Astrocyte of the cerebellum (primary cell): ENCODE measurements around the gene SIM2.

Experiments
- DNase-seq: peaks from one replicate; pipeline ENCODE4 v3.0.0-alpha.2; 2011; ENCODE audit warnings: low read depth
- H3K4me3 ChIP-seq: 2 replicates; pipeline ENCODE4 v1.5.1; 2011; ENCODE audit warnings: mild to moderate bottlenecking, low read depth, low read length, moderate library complexity
- CTCF ChIP-seq: IDR thresholded peaks from 2 replicates; pipeline ENCODE4 v1.5.1; 2012; ENCODE audit warnings: low read length, low read depth, moderate library complexity, mild to moderate bottlenecking; ENCODE audit errors: missing control alignments
- in situ Hi-C: cut with HindIII; loops from 2 replicates; pipeline ENCODE4 v1.10.0; 2017; ENCODE audit warnings: low sequenced_read_pairs

The SIM2 gene

DNA sequence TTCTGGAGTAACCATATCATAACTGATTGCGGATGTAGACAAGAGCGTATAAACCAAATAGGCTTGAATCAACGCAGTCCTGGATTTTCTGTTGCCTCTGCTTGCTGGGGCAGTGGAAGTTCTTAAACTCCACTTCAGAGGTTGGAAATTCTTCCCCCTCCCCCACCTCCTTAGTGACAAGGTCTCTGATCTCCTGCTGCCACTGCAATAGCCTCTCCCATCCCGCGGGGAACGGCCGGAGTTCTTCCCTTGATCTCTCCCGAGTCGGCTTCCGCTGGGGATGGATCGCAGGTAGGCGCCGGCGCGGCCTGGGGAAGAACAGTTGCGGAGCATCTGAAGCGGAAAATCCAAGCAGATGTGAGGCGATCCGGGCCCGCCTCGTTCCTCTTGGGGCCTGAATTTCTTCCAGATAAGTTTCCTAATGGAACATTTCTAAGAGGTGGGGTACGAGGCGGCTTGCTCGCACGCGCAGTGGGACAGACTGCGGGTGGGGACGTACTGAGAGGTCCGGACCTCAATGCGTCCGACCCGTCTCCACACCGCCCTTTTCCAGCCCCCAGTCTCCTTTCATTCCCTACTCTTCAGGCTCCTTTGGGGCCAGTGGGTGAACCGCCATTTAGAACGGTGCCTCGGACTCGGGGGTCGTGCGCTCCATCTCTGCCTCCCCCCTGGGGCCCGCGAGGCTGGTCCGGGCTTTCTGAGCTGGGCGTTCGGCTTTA lies 3.1 kb upstream of the SIM2 start:
- no peak for TF ChIP-seq CTCF
- in situ Hi-C loops = no loop called here
- H3K4me3 ChIP-seq = no peak overlapping the region
- no peak for DNase-seq

DNA sequence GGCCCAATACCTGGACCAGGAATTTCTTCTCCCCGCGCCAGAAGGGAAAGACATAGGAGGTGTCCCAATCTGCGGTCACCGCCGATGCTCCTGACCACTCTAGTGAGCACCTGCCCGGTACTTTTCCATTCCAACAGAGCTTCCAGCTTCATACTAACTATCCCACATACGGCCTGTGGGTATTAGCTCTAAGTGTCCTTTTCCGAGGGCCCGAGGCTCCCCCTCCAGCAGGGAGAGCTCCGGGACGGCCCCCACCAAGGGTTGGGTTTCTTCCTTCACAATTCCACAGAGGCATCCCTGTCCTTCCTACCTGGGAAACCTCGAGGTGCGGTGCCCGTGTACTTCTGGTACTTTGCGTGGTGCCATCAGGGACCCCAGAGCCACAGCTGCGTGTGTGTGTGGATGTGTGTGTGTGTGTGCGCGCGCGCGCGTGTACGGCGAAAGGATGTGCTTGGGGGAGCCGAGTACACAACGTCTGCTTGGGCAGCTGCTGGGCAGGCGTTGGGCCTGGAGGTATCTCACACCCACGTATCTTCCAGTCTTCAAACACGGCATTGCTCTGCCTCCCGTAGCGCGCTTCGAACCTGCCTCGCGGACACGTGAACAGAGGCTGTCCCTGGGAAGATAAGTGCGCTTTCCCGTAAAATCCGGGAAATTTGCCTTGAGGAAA lies 2.4 kb upstream of the SIM2 start:
- in situ Hi-C loops = no loop called here
- no peak for TF ChIP-seq CTCF
- no peak overlapping the region for H3K4me3 ChIP-seq
- no peak for DNase-seq

- no peak overlapping the region for H3K4me3 ChIP-seq
- in situ Hi-C loops = no loop called here
These were observed 1.7 kb upstream of the SIM2 start for GRCh38 chr21:36697060-36697850.

DNA sequence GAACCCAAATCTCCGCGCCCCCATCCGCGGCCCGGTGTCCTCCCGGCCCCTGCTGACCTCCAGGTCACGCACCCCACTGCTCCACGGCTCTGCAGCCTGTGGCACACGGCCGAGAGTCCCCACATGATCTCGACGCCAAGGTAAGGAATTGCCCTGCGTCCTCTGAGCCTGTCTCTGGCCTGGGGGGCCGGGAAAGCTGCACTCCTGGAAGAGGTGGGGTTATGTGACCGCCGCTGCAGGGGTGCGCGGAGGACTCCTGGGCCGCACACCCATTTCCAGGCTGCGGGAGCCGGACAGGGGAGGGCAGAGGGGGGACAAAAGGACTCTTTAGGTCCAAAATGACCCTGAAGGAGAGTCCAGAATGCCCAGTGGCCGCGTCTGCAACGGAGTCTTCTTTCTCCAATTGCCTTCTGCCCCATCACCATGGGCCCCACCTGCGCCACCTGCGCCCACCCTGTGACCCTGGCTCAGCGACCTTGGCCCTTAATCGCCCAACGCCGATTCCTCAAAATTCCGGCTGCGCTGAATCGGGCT lies 997 bp upstream of the SIM2 start:
- in situ Hi-C loops = no loop called here
- no peak for DNase-seq
- no peak for TF ChIP-seq CTCF
- no peak overlapping the region for H3K4me3 ChIP-seq

More at GRCh38 chr21:36697060-36697850, 1.7 kb upstream of the SIM2 start:
- DNase-seq = no peak
- TF ChIP-seq CTCF = no peak

GRCh38 chr21:36698385-36698980 lies 432 bp upstream of the SIM2 start:
- no peak for DNase-seq
- no peak for TF ChIP-seq CTCF
- H3K4me3 ChIP-seq = peak overlapping the region; percentile 5
- in situ Hi-C loops = no loop called here
